Activated naive CD8-positive, alpha-beta T cell (primary cell): ENCODE data around the gene MS4A4E.
A peak's percentile ranks its signal among the peaks of the same experiment; 100 is the strongest.
"Not testable (repeated sequence)": the region's sequence is repeated elsewhere in the genome, so short reads cannot be mapped to it uniquely, and the experiment has no call there.

ENCODE experiments used
- H3K27ac Mint-ChIP-seq: one replicate; pipeline ENCODE4 v1.8.0; 2021; ENCODE audit warnings: mixed read lengths
- H3K27me3 Mint-ChIP-seq: one replicate; pipeline ENCODE4 v1.8.0; 2021; ENCODE audit warnings: mixed read lengths
- H3K36me3 Mint-ChIP-seq: one replicate; pipeline ENCODE4 v1.8.0; 2021; ENCODE audit warnings: mixed read lengths
- H3K4me1 Mint-ChIP-seq: one replicate; pipeline ENCODE4 v1.8.0; 2021; ENCODE audit warnings: low read depth, mixed read lengths
- H3K4me3 Mint-ChIP-seq: one replicate; pipeline ENCODE4 v1.8.0; 2021; ENCODE audit warnings: mild to moderate bottlenecking, mixed read lengths
- H3K9me3 Mint-ChIP-seq: one replicate; pipeline ENCODE4 v1.8.0; 2021; ENCODE audit warnings: low read depth, mixed read lengths

The MS4A4E gene

GRCh38 chr11:60169264-60169915, 73.5 kb downstream of the MS4A4E start:
- Mint-ChIP-seq H3K36me3 (peaks cover 2% of the 10 kb centered on the region), H3K4me3 (no peak overlapping the region), H3K27me3 (peaks cover 9% of the 10 kb centered on the region), H3K9me3 (no peaks in the 10 kb centered on the region), H3K27ac (no peak overlapping the region), H3K4me1 (peaks cover 3% of the 10 kb centered on the region)

DNA sequence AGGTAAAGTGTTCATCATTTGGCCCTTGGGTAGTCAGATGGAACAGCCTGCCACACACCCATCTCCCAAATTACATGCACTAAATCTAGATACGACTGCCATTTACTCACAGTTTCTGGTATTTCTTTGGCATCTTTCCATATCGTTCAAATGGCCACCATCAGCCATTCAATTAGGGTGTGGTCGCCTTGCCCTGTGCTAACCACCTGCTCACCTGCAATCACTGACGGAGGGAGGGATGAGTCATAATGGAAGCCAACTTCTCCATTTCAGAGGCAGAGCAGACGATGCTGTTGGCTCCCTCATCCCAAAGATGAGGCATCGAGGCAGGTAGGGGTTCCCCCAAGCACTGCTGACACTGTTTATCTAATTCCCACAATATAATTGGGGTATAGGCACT, 74.6 kb downstream of the MS4A4E start:
- Mint-ChIP-seq H3K36me3 (peaks cover 2% of the 10 kb centered on the region), H3K27me3 (peaks cover 9% of the 10 kb centered on the region), H3K27ac (no peak overlapping the region), H3K9me3 (no peaks in the 10 kb centered on the region), H3K4me3 (no peak overlapping the region), H3K4me1 (peaks cover 3% of the 10 kb centered on the region)

- Mint-ChIP-seq H3K27ac (no peak overlapping the region), H3K9me3 (no peaks in the 10 kb centered on the region), H3K27me3 (peaks cover 7% of the 10 kb centered on the region), H3K36me3 (no peaks in the 10 kb centered on the region), H3K4me3 (no peak overlapping the region), H3K4me1 (peaks cover 3% of the 10 kb centered on the region)
Measured at GRCh38 chr11:60165951-60166350, 77.0 kb downstream of the MS4A4E start.

DNA sequence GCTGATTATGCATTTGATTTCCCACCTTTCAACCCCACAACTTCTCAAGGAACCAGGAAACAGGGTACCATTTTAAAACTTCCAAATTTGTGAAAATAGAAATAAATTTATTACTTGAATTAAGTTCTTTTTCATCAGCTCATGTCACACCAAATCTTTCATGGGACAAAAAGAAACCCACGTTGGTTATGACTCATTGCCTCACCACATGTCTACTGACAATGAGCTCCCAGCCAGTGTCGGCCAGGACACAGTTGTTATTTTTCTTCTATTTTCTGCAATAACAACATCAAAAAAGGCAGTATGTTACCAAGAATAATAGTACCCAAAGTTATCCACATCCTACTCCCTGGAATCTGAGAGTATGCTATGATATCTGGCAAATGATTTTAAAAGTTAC, 77.4 kb downstream of the MS4A4E start:
- Mint-ChIP-seq H3K9me3 (no peaks in the 10 kb centered on the region), H3K4me1 (peaks cover 3% of the 10 kb centered on the region), H3K36me3 (no peaks in the 10 kb centered on the region)

DNA sequence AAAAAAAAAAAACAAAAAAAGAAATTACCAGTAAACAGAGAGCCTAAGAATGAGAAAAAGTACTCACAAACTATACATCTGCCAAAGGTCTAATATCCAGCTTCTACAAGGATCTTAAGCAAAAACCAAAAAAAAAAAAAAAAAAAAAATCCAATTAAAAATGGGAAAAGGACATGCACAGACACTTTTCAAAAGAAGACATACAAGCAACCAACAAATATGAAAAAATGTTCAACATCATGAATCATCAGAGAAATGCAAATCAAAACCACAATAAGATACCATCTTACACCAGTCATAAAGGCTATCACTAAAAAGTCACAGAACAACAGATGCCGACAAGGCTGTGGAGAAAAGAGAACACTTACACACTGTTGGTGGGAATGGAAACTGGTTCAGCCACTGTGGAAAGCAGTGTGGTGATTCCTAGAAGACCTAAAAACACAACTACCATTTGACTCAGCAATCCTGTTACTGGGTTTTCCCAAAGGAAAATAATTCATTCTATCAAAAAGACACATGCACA, 78.3 kb downstream of the MS4A4E start:
- Mint-ChIP-seq H3K4me1 (peaks cover 3% of the 10 kb centered on the region), H3K27ac (peak overlapping the region; percentile 61), H3K27me3 (peaks cover 8% of the 10 kb centered on the region), H3K4me3 (no peak overlapping the region), H3K9me3 (no peaks in the 10 kb centered on the region), H3K36me3 (no peaks in the 10 kb centered on the region)

More for the DNA sequence above, 77.4 kb downstream of the MS4A4E start:
- Mint-ChIP-seq H3K27ac (no peak overlapping the region), H3K27me3 (peaks cover 6% of the 10 kb centered on the region), H3K4me3 (no peak overlapping the region)

DNA sequence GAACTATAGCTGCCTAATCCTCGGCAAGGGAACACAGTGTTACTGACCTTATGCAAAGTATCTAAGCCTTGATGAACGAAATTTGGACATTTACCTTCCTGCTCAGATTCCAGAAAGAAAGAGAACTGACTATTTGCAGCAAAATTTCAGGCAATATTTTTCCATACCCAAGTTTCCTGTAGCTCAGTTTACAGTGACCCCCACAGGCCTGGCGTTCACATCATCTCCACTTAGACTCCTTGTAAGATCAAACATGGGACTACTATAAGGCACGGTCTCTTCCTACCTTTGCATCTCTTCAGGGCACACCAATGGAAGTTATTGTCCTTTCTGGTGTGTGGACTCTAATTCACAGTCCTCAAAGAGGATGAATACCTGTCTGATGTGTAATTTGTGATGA, 81.2 kb downstream of the MS4A4E start:
- Mint-ChIP-seq H3K4me3 (no peak overlapping the region), H3K27ac (no peak overlapping the region), H3K36me3 (no peaks in the 10 kb centered on the region), H3K27me3 (peaks cover 11% of the 10 kb centered on the region), H3K4me1 (peaks cover 3% of the 10 kb centered on the region), H3K9me3 (no peaks in the 10 kb centered on the region)

DNA sequence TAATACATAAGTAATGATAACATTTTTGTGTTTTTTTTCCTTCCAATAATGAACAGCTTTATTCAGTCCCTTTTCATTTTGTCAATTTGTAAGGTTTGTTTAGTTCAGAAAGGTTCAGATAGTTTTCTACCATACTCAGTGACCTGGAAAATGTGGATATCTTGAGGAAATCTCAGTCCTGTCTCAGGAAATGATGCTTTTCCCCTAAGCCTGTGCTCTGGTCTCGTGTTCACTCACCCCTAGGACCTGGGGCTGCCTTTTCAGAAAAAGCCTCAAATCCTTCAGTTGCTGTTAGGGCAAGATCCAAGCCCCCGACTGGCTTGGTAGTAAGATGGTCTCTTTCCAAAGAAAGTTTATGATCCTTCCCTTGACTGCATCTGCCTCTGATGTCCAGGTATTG, 81.8 kb downstream of the MS4A4E start:
- H3K27me3 Mint-ChIP-seq: peaks cover 13% of the 10 kb centered on the region
- H3K27ac Mint-ChIP-seq: no peak overlapping the region
- H3K36me3 Mint-ChIP-seq: peaks cover 2% of the 10 kb centered on the region
- peaks cover 5% of the 10 kb centered on the region for H3K4me1 Mint-ChIP-seq
- no peak overlapping the region for H3K4me3 Mint-ChIP-seq
- H3K9me3 Mint-ChIP-seq: no peaks in the 10 kb centered on the region

DNA sequence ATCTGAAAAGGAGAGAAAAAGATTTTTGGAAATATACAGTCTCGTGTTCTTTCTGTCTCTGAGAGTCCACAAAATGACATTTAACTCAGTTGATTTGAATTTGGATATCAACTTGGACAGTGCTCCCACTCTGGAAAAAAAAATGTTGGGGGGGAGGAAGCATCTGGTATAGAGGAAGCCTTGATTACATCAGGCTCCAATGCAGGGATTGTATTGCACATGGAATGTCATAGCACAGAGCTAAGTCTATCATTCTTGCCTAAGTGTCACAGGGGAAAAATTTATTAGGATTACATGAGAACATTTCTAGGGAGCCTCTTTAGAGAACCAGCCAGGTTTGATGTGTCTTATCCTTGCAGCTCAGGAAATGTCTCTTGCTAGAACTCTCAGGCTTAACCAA, 83.1 kb downstream of the MS4A4E start:
- Mint-ChIP-seq H3K9me3 (no peaks in the 10 kb centered on the region), H3K27me3 (peaks cover 10% of the 10 kb centered on the region), H3K4me1 (peaks cover 3% of the 10 kb centered on the region), H3K36me3 (peaks cover 3% of the 10 kb centered on the region), H3K27ac (no peak overlapping the region), H3K4me3 (no peak overlapping the region)

- H3K4me3 Mint-ChIP-seq: no peak overlapping the region
- peaks cover 3% of the 10 kb centered on the region for H3K4me1 Mint-ChIP-seq
- H3K27me3 Mint-ChIP-seq: peaks cover 8% of the 10 kb centered on the region
- no peaks in the 10 kb centered on the region for H3K9me3 Mint-ChIP-seq
- H3K36me3 Mint-ChIP-seq: peaks cover 3% of the 10 kb centered on the region
- H3K27ac Mint-ChIP-seq: no peak overlapping the region
Measured at GRCh38 chr11:60159284-60159683, 83.7 kb downstream of the MS4A4E start.

DNA sequence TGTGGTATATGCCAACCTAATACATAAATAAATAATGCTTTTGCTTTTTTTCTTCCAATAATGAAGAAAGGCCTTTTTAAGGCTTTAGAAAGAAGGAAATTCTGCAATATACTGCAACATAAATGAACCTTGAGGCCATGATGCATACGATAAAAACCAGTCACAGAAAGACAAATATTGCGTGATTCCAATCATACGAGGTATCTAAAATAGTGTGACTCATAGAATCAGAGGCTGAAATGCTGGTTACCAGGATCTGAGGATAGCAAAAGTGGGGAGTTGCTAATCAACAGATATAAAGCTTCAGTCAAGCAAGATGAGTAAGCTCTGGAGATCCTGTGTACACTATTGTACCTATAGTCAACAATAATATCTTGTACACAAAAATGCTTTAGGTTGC, 84.3 kb downstream of the MS4A4E start:
- H3K4me3 Mint-ChIP-seq: no peak overlapping the region
- peaks cover 8% of the 10 kb centered on the region for H3K27me3 Mint-ChIP-seq
- H3K4me1 Mint-ChIP-seq: peaks cover 3% of the 10 kb centered on the region
- no peak overlapping the region for H3K27ac Mint-ChIP-seq
- peaks cover 3% of the 10 kb centered on the region for H3K36me3 Mint-ChIP-seq
- no peaks in the 10 kb centered on the region for H3K9me3 Mint-ChIP-seq

DNA sequence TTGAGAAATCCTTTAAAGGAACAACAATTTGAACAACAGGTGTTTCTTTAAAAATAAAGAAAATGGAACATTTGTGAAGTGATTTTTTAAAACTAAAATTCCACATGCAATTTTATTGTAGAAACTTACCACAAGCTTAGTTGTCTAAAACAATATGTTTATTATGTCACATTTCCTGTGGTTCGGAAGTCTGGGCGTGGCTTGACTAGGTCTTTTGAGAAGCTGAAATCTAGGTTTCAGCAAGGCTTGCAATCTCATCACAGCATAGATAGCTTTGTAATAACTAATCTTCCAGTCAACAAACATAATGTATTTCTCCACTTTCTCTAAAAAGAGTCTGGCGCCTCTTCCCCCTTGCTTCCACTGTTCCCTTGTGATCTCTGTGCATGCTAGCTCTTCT, 87.0 kb downstream of the MS4A4E start:
- peaks cover 11% of the 10 kb centered on the region for H3K27me3 Mint-ChIP-seq
- H3K9me3 Mint-ChIP-seq: no peaks in the 10 kb centered on the region
- H3K27ac Mint-ChIP-seq: no peak overlapping the region
- H3K4me1 Mint-ChIP-seq: peaks cover 3% of the 10 kb centered on the region
- peaks cover 3% of the 10 kb centered on the region for H3K36me3 Mint-ChIP-seq
- H3K4me3 Mint-ChIP-seq: no peak overlapping the region

DNA sequence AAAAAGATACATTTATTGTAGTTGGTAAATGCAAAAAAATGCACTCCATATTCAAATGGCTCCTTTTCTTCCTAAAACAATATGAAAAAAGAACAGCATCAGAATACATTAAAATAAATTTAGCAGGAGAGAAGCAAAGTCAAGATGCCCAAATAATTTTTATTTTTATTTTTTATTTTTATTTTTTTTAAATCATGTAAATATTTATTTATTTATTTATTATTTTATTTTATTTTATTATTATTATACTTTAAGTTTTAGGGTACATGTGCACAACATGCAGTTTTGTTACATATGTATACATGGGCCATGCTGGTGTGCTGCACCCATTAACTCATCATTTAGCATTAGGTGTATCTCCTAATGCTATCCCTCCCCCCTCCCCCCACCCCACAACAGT, 90.2 kb downstream of the MS4A4E start:
- not testable (repeated sequence) for H3K27me3 Mint-ChIP-seq, H3K9me3 Mint-ChIP-seq, H3K36me3 Mint-ChIP-seq, H3K27ac Mint-ChIP-seq, H3K4me1 Mint-ChIP-seq, H3K4me3 Mint-ChIP-seq

DNA sequence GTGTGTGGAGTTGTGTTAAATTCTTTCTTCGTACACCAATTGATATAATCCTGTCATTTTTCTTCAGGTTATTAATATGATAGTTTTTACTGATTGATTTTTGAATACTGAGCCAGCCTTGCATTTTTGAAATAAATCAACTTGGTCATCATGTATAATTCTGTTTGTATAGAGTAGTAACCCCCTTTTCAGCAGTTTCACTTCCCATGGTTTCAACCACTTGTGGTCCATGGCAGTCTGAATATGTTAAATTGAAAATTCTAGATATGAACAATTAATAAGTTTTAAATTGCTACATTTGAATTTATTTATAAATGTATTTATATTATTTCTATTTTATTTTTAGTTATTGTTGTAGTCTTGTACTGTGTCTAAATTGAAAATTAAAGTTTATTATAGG, 92.7 kb downstream of the MS4A4E start:
- Mint-ChIP-seq H3K36me3 (no peaks in the 10 kb centered on the region), H3K4me1 (no peaks in the 10 kb centered on the region)

More for the DNA sequence above, 92.7 kb downstream of the MS4A4E start:
- no peak overlapping the region for H3K27ac Mint-ChIP-seq
- peaks cover 3% of the 10 kb centered on the region for H3K27me3 Mint-ChIP-seq
- H3K4me3 Mint-ChIP-seq: no peak overlapping the region
- no peaks in the 10 kb centered on the region for H3K9me3 Mint-ChIP-seq
